Adipose tissue (tissue), 3 donors: ENCODE results near the gene TM7SF2. TPM values are rescaled to one million over a fixed set of nuclear protein-coding genes. Genes with fewer than 3 reads are reported as not detected.

Experiments used
- H3K27ac ChIP-seq: one replicate; pipeline ENCODE4 v1.5.1; 2013; ENCODE audit warnings: low read depth, low read length
- WGBS, 3 donors: extraction: QIAGEN DNeasy Blood & Tissue Kit; methylation state at CpG; one replicate each; pipeline ENCODE4 v1.1.7; 2013; 5-methylcytosine and 5-hydroxymethylcytosine counted together
- polyA plus RNA-seq, 3 donors: library from polyadenylated mRNA; stranded (reverse); fragments of 200-250 nt; gene quantifications; one replicate each; pipeline ENCODE4 v1.2.3, GENCODE V29; 2013
- donor health status: healthy with polysubstance abuse.
- donor health status: Bipolar disorder and iron deficiency.
- donor health status: healthy.

The TM7SF2 gene
- polyA plus RNA-seq, 3 donors: 25.3 to 151 (median 78.4) TPM

- WGBS, 3 donors: 86 to 90% (median 89%) methylated on average over 5 of the region's 5 CpGs
- H3K27ac ChIP-seq: no peak overlapping the region
Measured at GRCh38 chr11:65124480-65125196, 13.0 kb downstream of the TM7SF2 start.

- WGBS, 3 donors: 85 to 90% (median 88%) methylated on average over 12 of the region's 12 CpGs
- no peak overlapping the region for H3K27ac ChIP-seq
Measured at GRCh38 chr11:65125197-65126056, 13.8 kb downstream of the TM7SF2 start.

- WGBS, 3 donors: 74 to 79% (median 75%) methylated on average over 6 of the region's 6 CpGs
Measured at GRCh38 chr11:65126624-65127274, 15.1 kb downstream of the TM7SF2 start.

GRCh38 chr11:65127473-65128181 is 16.0 kb downstream of the TM7SF2 start:
- no peak overlapping the region for H3K27ac ChIP-seq
- 74 to 80% (median 76%) methylated on average over 12 of the region's 12 CpGs for WGBS, 3 donors

More at GRCh38 chr11:65126624-65127274, 15.1 kb downstream of the TM7SF2 start:
- no peak overlapping the region for H3K27ac ChIP-seq

GRCh38 chr11:65128182-65129145 is 16.8 kb downstream of the TM7SF2 start:
- 74 to 88% (median 87%) methylated on average over 15 of the region's 15 CpGs for WGBS, 3 donors
- no peak overlapping the region for H3K27ac ChIP-seq

DNA sequence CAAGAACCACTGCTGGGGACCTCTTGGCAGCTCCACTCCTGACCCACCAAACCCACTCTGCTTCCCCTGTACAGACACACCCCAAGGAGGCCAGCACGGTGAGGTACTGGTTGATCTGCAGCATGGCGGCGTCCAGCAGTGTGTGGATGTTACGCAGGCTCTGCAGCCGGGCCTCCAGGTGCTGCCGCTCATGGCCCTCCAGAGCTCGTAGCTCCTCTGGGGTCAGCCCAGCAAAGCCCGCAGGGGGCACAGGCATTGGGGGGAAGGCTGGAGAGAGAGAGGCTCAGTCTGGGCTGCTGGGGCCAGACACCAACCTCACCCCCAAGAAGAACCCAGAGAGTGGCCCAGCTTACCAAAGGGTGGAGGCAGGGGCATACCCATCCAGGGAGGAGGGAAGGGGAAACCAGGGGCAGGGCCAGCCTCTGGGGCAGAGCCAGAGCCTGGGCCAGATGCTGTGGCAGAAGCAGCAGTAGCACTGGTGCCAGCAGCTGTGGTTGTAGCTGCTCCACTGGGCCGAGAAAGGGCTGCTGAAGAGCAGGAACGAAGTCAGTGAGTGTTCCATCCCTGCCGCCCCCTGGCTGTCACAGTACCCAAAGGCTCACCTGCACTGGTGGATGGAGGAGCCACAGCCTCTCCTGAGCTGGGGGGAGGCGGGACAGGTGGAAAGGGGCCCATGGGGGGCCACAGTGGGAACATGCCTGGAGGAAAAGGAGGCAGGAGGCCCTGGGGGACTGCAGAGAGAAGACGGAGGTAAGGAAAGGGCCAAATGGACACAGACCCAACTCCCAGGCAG is 18.2 kb downstream of the TM7SF2 start:
- no peak overlapping the region for H3K27ac ChIP-seq

GRCh38 chr11:65130631-65131416 is 19.2 kb downstream of the TM7SF2 start:
- WGBS, 3 donors: 70 to 86% (median 84%) methylated on average over 18 to 19 of the region's 19 CpGs

More for the DNA sequence above, 18.2 kb downstream of the TM7SF2 start:
- WGBS, 3 donors: 72 to 89% (median 88%) methylated on average over 13 of the region's 13 CpGs

GRCh38 chr11:65131417-65131776 is 19.7 kb downstream of the TM7SF2 start:
- H3K27ac ChIP-seq: no peak overlapping the region
- 51 to 83% (median 81%) methylated on average over 3 of the region's 3 CpGs for WGBS, 3 donors

More at GRCh38 chr11:65130631-65131416, 19.2 kb downstream of the TM7SF2 start:
- H3K27ac ChIP-seq: no peak overlapping the region

GRCh38 chr11:65131895-65132237 is 20.2 kb downstream of the TM7SF2 start:
- 53 to 77% (median 69%) methylated on average over 6 of the region's 6 CpGs for whole genome bisulfite sequencing, 3 donors
- no peak overlapping the region for H3K27ac ChIP-seq

GRCh38 chr11:65132238-65132987 is 20.7 kb downstream of the TM7SF2 start:
- H3K27ac ChIP-seq: no peak overlapping the region
- WGBS, 3 donors: 53 to 59% (median 53%) methylated on average over 10 of the region's 10 CpGs

- H3K27ac ChIP-seq: no peak overlapping the region
- 25 to 44% (median 31%) methylated on average over 18 of the region's 18 CpGs for WGBS, 3 donors
Measured at GRCh38 chr11:65132988-65133700, 21.5 kb downstream of the TM7SF2 start.

DNA sequence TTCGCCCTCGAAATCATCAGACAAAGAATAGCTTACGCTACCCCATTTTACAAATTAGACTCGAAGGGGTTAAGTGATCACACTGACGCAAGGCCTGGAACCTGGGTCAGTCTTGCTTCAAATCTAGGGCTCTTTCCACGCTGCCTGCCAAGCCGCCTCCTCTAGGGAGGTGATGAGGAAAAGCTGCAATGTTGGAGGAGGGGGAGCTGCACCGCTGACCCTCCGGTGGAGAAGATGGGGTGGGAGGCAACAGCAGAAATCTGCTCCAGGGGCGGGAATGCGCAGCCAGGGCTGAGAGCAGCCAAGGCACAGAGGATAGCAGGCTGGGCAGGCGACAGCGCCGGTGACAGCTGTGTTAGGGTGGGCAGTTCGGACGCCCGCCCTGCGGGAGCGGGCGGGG is 22.1 kb downstream of the TM7SF2 start:
- WGBS, 3 donors: 0 to 1% (median 1%) methylated on average over 20 of the region's 20 CpGs
- no peak overlapping the region for H3K27ac ChIP-seq

- WGBS, 3 donors: 0% methylated on average over 51 to 60 of the region's 60 CpGs
- peak within 1 kb of the TSS; percentile 75 for H3K27ac ChIP-seq
Measured at GRCh38 chr11:65134240-65134951, 22.7 kb downstream of the TM7SF2 start, which contains the start of gene SYVN1. Gene SYVN1 (minus strand): TSS chr11:65134519. CDS start chr11:65133601, 918 bp downstream.
